ENCODE measurements around the gene SLC44A4.
"Not testable (repeated sequence)": the region's sequence is repeated elsewhere in the genome, so short reads cannot be mapped to it uniquely, and the experiment has no call there.

Gene SLC44A4

DNA sequence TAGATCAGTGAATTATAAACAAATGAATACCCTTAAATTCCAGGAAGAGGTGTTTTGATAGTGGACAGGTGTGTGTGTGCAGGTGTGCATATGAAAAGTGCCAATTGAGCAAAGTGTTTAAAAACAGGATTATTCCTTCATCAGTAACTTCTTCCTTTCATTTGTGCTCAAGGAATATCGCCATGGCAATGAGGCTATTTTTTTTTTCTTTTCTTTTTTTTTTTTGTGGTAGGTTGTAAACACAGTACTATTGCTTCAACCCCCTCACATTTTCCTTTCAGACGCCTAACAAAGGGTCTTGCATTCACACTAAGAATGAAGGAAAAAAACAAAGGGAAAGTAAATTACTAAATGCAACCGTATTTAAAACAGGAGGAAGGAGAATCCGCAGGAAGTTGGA is 53.2 kb downstream of the SLC44A4 start:
- Histone ChIP-seq H3K9me3 (ENCODE audit: low read length) (no peaks in the 10 kb centered on the region), H3K4me1 (ENCODE audit: insufficient read depth, low read length, severe bottlenecking) (peaks cover 39% of the 10 kb centered on the region), H3K27me3 (ENCODE audit: insufficient read depth, low read length) (no peaks in the 10 kb centered on the region), H2AFZ (ENCODE audit: low read length) (no peak overlapping the region), H3K27ac (ENCODE audit: low read depth, low read length, poor library complexity, severe bottlenecking) (peak overlapping the region; percentile 91), H3K9ac (ENCODE audit: low read length) (no peak overlapping the region), H3K9me2 (ENCODE audit: low read depth, low read length) (no peaks in the 10 kb centered on the region), H3K4me2 (ENCODE audit: low read length) (no peak overlapping the region), H3K4me3 (ENCODE audit: low read depth, low read length, poor library complexity, severe bottlenecking) (no peak overlapping the region), H3F3A (ENCODE audit: insufficient read depth, low read length) (no peaks in the 10 kb centered on the region), H3K79me2 (ENCODE audit: insufficient read depth, low read length) (peaks cover 9% of the 10 kb centered on the region), H3K36me3 (ENCODE audit: insufficient read depth, low read length) (no peaks in the 10 kb centered on the region), H4K20me1 (ENCODE audit: insufficient read depth, low read length) (no peaks in the 10 kb centered on the region)
- TF ChIP-seq EZH2 (IDR thresholded peaks at IDR 0.05; ENCODE audit: borderline replicate concordance, low read length) = no peak
- TF ChIP-seq, protein P1, sequence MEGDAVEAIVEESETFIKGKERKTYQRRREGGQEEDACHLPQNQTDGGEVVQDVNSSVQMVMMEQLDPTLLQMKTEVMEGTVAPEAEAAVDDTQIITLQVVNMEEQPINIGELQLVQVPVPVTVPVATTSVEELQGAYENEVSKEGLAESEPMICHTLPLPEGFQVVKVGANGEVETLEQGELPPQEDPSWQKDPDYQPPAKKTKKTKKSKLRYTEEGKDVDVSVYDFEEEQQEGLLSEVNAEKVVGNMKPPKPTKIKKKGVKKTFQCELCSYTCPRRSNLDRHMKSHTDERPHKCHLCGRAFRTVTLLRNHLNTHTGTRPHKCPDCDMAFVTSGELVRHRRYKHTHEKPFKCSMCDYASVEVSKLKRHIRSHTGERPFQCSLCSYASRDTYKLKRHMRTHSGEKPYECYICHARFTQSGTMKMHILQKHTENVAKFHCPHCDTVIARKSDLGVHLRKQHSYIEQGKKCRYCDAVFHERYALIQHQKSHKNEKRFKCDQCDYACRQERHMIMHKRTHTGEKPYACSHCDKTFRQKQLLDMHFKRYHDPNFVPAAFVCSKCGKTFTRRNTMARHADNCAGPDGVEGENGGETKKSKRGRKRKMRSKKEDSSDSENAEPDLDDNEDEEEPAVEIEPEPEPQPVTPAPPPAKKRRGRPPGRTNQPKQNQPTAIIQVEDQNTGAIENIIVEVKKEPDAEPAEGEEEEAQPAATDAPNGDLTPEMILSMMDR (IDR thresholded peaks at IDR 0.05; ENCODE audit: low read length) = no peak

DNA sequence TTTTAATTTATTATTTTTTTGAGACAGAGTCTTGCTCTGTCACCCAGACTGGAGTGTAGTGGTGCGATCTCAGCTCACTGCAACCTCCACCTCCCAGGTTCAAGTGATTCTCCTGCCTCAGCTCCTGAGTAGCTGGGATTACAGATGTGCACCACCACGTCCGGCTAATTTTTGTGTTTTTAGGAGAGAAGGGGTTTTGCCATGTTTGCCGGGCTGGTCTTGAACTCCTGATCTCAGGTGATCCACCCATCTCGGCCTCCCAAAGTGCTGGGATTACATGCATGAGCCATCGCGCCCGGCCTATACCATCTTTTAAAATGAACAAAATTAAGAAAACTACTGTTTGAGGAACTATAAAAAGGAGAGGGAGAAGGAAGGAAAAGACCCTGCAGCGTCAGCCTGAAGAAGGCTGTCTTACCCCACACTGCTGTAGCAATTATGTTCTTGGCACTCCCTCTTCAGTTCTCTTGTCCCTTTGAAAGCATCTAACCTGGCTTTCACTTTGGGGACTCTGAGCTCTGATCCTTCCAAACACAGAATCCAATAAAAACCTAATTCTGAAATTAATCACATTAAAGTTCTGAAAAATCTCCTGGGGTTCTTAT is 55.1 kb downstream of the SLC44A4 start:
- H3K27ac ChIP-seq (ENCODE audit: low read depth, low read length, poor library complexity, severe bottlenecking) = peak overlapping the region; percentile 93
- not testable (repeated sequence) for H3K9me3 ChIP-seq (ENCODE audit: low read length); H2AFZ ChIP-seq (ENCODE audit: low read length); H3K79me2 ChIP-seq (ENCODE audit: insufficient read depth, low read length); H3F3A ChIP-seq (ENCODE audit: insufficient read depth, low read length); H3K4me3 ChIP-seq (ENCODE audit: low read depth, low read length, poor library complexity, severe bottlenecking); H3K27me3 ChIP-seq (ENCODE audit: insufficient read depth, low read length); H3K9me2 ChIP-seq (ENCODE audit: low read depth, low read length); H3K4me2 ChIP-seq (ENCODE audit: low read length); H4K20me1 ChIP-seq (ENCODE audit: insufficient read depth, low read length); H3K9ac ChIP-seq (ENCODE audit: low read length); H3K36me3 ChIP-seq (ENCODE audit: insufficient read depth, low read length)
- peaks cover 39% of the 10 kb centered on the region for H3K4me1 ChIP-seq (ENCODE audit: insufficient read depth, low read length, severe bottlenecking)

DNA sequence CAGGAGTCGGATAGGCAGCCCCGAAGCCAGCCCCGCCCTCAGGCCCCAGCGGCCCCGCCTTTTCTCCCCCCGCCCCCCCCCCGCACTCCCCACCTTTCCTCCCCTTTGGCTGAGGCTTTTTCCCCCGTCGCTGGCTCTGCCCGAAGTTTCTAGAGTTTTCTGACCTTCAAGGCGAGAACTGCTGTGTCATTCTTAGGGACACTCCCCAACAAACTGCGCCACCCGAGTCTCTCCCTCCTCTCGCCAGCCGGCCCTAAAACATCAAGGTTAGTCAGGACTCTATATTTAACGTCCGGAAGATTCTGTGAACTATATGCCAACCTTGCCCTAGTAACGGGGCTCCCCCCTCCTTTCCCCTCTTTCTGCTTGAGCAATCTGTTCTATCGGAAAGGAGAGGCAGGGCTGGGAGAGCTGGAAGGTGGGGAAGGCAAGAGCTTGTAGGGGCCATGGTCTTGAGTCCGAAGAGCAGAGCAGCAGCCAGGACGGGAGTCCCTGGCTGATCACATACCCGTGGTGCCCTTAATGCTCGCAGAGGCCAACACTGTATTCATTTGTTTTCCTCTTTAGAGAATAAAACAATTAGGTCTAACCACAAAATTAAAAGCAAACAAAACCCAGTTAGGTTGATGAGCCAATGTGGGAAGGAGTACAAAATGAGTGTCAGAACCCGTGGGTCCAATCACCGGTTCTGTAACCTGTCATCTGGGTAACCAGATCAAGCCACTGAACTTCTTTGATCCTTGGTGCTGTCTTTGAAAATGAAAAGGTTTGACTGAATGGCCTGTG is 56.6 kb downstream of the SLC44A4 start:
- Histone ChIP-seq H3K79me2 (ENCODE audit: insufficient read depth, low read length) (no peaks in the 10 kb centered on the region), H3F3A (ENCODE audit: insufficient read depth, low read length) (no peaks in the 10 kb centered on the region), H3K9me3 (ENCODE audit: low read length) (no peaks in the 10 kb centered on the region), H3K4me2 (ENCODE audit: low read length) (peak overlapping the region; percentile 93), H3K9ac (ENCODE audit: low read length) (peak overlapping the region; percentile 96), H3K27me3 (ENCODE audit: insufficient read depth, low read length) (no peaks in the 10 kb centered on the region), H3K4me3 (ENCODE audit: low read depth, low read length, poor library complexity, severe bottlenecking) (peak overlapping the region; percentile 85), H3K27ac (ENCODE audit: low read depth, low read length, poor library complexity, severe bottlenecking) (peak overlapping the region; percentile 93), H3K36me3 (ENCODE audit: insufficient read depth, low read length) (no peaks in the 10 kb centered on the region), H4K20me1 (ENCODE audit: insufficient read depth, low read length) (no peaks in the 10 kb centered on the region), H3K9me2 (ENCODE audit: low read depth, low read length) (no peaks in the 10 kb centered on the region), H3K4me1 (ENCODE audit: insufficient read depth, low read length, severe bottlenecking) (peaks cover 39% of the 10 kb centered on the region), H2AFZ (ENCODE audit: low read length) (peak overlapping the region; percentile 64; the same call in 1 of the 2 replicates)
- no peak for TF ChIP-seq EZH2 (IDR thresholded peaks at IDR 0.05; ENCODE audit: borderline replicate concordance, low read length)
- TF ChIP-seq, protein P1 (IDR thresholded peaks at IDR 0.05; ENCODE audit: low read length) = no peak

All from OCI-LY1 (cell line).